Putamen (tissue), 1 donor: Measurements from ENCODE around the gene HARBI1.

ENCODE experiments used
- DNase-seq: peaks from one replicate; pipeline ENCODE4 v3.0.0-alpha.2; 2016; ENCODE audit warnings: low spot score

Gene HARBI1

GRCh38 chr11:46617134-46617971 lies at the start of gene HARBI1, which contains the start of gene ATG13:
HARBI1 (minus strand) TSS chr11:46617227; CDS start chr11:46616237, 990 bp downstream.
ATG13 (plus strand) TSS chr11:46617553; CDS start chr11:46644292, 26,739 bp downstream.
- peak; percentile 90 for DNase-seq

- DNase-seq: no peak
Observed at GRCh38 chr11:46666516-46666915, 49.5 kb upstream of the HARBI1 start.

GRCh38 chr11:46665356-46665755 lies 48.3 kb upstream of the HARBI1 start:
- DNase-seq: no peak

- no peak for DNase-seq
Observed at GRCh38 chr11:46664612-46665011, 47.6 kb upstream of the HARBI1 start.

- DNase-seq: peak; percentile 77
Observed at GRCh38 chr11:46663277-46663940, 46.4 kb upstream of the HARBI1 start.

GRCh38 chr11:46662366-46662765 lies 45.3 kb upstream of the HARBI1 start:
- DNase-seq: no peak

GRCh38 chr11:46661836-46662235 lies 44.8 kb upstream of the HARBI1 start:
- no peak for DNase-seq

GRCh38 chr11:46659908-46660307 lies 42.9 kb upstream of the HARBI1 start:
- DNase-seq: no peak

GRCh38 chr11:46658259-46658658 lies 41.2 kb upstream of the HARBI1 start:
- DNase-seq: no peak

- no peak for DNase-seq
Observed at GRCh38 chr11:46657186-46657585, 40.2 kb upstream of the HARBI1 start.

GRCh38 chr11:46655631-46656030 lies 38.6 kb upstream of the HARBI1 start:
- no peak for DNase-seq

GRCh38 chr11:46649180-46649738 lies 32.2 kb upstream of the HARBI1 start:
- DNase-seq: peak; percentile 92

GRCh38 chr11:46643986-46644385 lies 27.0 kb upstream of the HARBI1 start:
- DNase-seq: no peak

GRCh38 chr11:46643531-46643930 lies 26.5 kb upstream of the HARBI1 start:
- DNase-seq: no peak

GRCh38 chr11:46642627-46643335 lies 25.8 kb upstream of the HARBI1 start:
- DNase-seq: no peak

GRCh38 chr11:46641639-46642038 lies 24.6 kb upstream of the HARBI1 start:
- DNase-seq: no peak

- DNase-seq: no peak
Observed at GRCh38 chr11:46640036-46640788, 23.2 kb upstream of the HARBI1 start.

- no peak for DNase-seq
Observed at GRCh38 chr11:46639197-46639839, 22.3 kb upstream of the HARBI1 start.

- peak; percentile 69 for DNase-seq
Observed at GRCh38 chr11:46637546-46637945, 20.5 kb upstream of the HARBI1 start.

- DNase-seq: no peak
Observed at GRCh38 chr11:46635557-46636139, 18.6 kb upstream of the HARBI1 start.
